ENCODE data around the gene HTR3A. TPM values are rescaled to one million over a fixed set of nuclear protein-coding genes. Genes with fewer than 3 reads are reported as not detected.

Gene HTR3A
- total RNA-seq, 4 donors from 2014 or later = 0.42 to 1.8 (median 0.90) TPM

- Histone ChIP-seq H3K27me3 (peaks cover 0 to 84% (median 5%) of the 10 kb centered on the region in 4 donors), H3K4me1 (no peaks in the 10 kb centered on the region), H3K9me3 (no peaks in the 10 kb centered on the region), H3K36me3 (no peaks in the 10 kb centered on the region), H3K27ac (replicated peaks in 1 of 4) (no peak overlapping the region), H3K4me3 (no peak overlapping the region)
- TF ChIP-seq POLR2A (IDR thresholded peaks at IDR 0.05; ENCODE audit: low read depth) (no peak), CTCF (IDR thresholded peaks at IDR 0.05) (no peak), POLR2AphosphoS5 (IDR thresholded peaks at IDR 0.05) (no peak), EP300 (IDR thresholded peaks at IDR 0.05) (no peak)
- 74% methylated on average over 2 of the region's 2 CpGs for WGBS
- no peak for DNase-seq (ENCODE audit: extremely low spot score)
- intact Hi-C loops (cut with DNase I) = loop anchor here (5.0 kb wide), 1 partner anchor 272 kb away; no protein-coding TSS in a partner anchor
These were observed 15.0 kb downstream of the HTR3A start for GRCh38 chr11:113989916-113990315.

- Histone ChIP-seq H3K27ac (replicated peaks in 1 of 4) (no peak overlapping the region), H3K4me1 (no peaks in the 10 kb centered on the region), H3K27me3 (peaks cover 0 to 86% (median 5%) of the 10 kb centered on the region in 4 donors), H3K36me3 (no peaks in the 10 kb centered on the region), H3K4me3 (no peak overlapping the region), H3K9me3 (no peaks in the 10 kb centered on the region)
- 4% methylated on average over 4 of the region's 4 CpGs for WGBS
- no peak for TF ChIP-seq EP300 (IDR thresholded peaks at IDR 0.05)
- no peak for DNase-seq (ENCODE audit: extremely low spot score)
- intact Hi-C loops (cut with DNase I) = loop anchor here (5.0 kb wide), 1 partner anchor 271 kb away; no protein-coding TSS in a partner anchor
These were observed 16.3 kb downstream of the HTR3A start for GRCh38 chr11:113991170-113991569.

DNA sequence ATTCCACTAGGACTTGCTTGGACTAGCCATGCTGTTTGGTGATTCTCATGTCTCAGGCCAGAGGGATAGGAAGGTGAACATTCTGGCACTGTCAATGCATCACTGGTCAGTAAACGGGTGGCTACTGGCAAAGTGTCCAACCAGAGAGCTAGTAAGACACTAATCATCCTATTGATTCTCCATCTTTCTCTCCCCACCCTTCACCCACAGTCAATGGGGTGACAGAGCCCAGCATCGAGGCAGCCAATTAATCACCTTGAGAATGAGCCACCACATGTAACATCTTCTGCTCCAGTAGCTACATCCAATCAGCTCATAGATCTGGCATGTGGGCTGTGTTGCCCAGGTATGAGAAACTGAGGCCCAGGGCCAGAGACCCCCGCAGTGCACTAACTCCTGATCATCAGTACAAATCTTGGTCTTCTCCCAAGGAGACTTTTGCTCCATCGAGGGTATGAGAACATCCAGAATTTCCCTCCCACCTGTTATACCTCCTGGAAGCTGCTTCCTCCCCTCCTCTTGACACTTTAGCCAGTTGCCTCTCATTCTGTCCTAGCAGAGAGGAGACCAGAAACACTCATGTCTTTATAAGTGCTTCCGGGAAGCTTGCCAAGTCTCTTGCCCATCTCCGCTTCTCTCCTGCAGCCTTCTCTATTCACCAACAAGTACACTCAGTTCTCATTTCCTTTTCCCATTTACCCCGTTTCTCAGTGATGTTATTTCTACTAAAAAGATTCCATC is 17.0 kb downstream of the HTR3A start:
- no peaks in the 10 kb centered on the region for H3K4me1 ChIP-seq
- intact Hi-C loops (cut with DNase I) = loop anchor here (5.0 kb wide), 1 partner anchor 270 kb away; no protein-coding TSS in a partner anchor
- H3K36me3 ChIP-seq = no peaks in the 10 kb centered on the region
- no peak overlapping the region for H3K27ac ChIP-seq (replicated peaks in 1 of 4)
- no peak overlapping the region for H3K4me3 ChIP-seq
- 55% methylated on average over 7 of the region's 7 CpGs for WGBS
- H3K9me3 ChIP-seq = no peaks in the 10 kb centered on the region
- H3K27me3 ChIP-seq = peaks cover 0 to 82% (median 5%) of the 10 kb centered on the region in 4 donors
- TF ChIP-seq POLR2AphosphoS5 (IDR thresholded peaks at IDR 0.05) = no peak
- TF ChIP-seq EP300 (IDR thresholded peaks at IDR 0.05) = no peak
- TF ChIP-seq CTCF (IDR thresholded peaks at IDR 0.05) = no peak
- TF ChIP-seq POLR2A (IDR thresholded peaks at IDR 0.05; ENCODE audit: low read depth) = no peak
- no peak for DNase-seq (ENCODE audit: extremely low spot score)

- Histone ChIP-seq H3K4me1 (peaks cover 0 to 6% (median 0%) of the 10 kb centered on the region in 4 donors), H3K27me3 (peaks cover 0 to 79% (median 5%) of the 10 kb centered on the region in 4 donors)
- no peak for DNase-seq (ENCODE audit: extremely low spot score)
These were observed 17.7 kb downstream of the HTR3A start for GRCh38 chr11:113992459-113993110.

More at GRCh38 chr11:113992459-113993110, 17.7 kb downstream of the HTR3A start:
- Histone ChIP-seq H3K27ac (replicated peaks in 1 of 4) (no peak overlapping the region), H3K4me3 (no peak overlapping the region), H3K36me3 (no peaks in the 10 kb centered on the region), H3K9me3 (no peaks in the 10 kb centered on the region)
- TF ChIP-seq POLR2A (IDR thresholded peaks at IDR 0.05; ENCODE audit: low read depth) = no peak
- TF ChIP-seq POLR2AphosphoS5 (IDR thresholded peaks at IDR 0.05) = no peak
- TF ChIP-seq CTCF (IDR thresholded peaks at IDR 0.05) = no peak
- TF ChIP-seq EP300 (IDR thresholded peaks at IDR 0.05) = no peak
- WGBS = 37% methylated on average over 7 of the region's 7 CpGs
- intact Hi-C loops (cut with DNase I) = loop anchor here (5.0 kb wide), 1 partner anchor 270 kb away; no protein-coding TSS in a partner anchor

All from esophagus muscularis mucosa (tissue), 4 donors.